ENCODE results near the gene RTL10.

Gene RTL10

GRCh38 chr22:19823191-19823901 lies 31.3 kb downstream of the RTL10 start:
- DNase-seq (ENCODE audit: low read depth in 2 of 2) = no peak

- DNase-seq (ENCODE audit: low read depth in 2 of 2) = no peak
These were observed 32.2 kb downstream of the RTL10 start for GRCh38 chr22:19822301-19823117.

- DNase-seq (ENCODE audit: low read depth in 2 of 2) = no peak
These were observed 33.0 kb downstream of the RTL10 start for GRCh38 chr22:19821523-19822300.

- no peak for DNase-seq (ENCODE audit: low read depth in 2 of 2)
These were observed 33.7 kb downstream of the RTL10 start for GRCh38 chr22:19820880-19821522.

GRCh38 chr22:19819911-19820879 lies 34.5 kb downstream of the RTL10 start:
- DNase-seq (ENCODE audit: low read depth in 2 of 2) = no peak

- DNase-seq (ENCODE audit: low read depth in 2 of 2) = no peak
These were observed 35.3 kb downstream of the RTL10 start for GRCh38 chr22:19819208-19819910.

GRCh38 chr22:19818324-19819207 lies 36.1 kb downstream of the RTL10 start:
- no peak for DNase-seq (ENCODE audit: low read depth in 2 of 2)

GRCh38 chr22:19816372-19817119 lies 38.1 kb downstream of the RTL10 start:
- no peak for DNase-seq (ENCODE audit: low read depth in 2 of 2)

- no peak for DNase-seq (ENCODE audit: low read depth in 2 of 2)
These were observed 38.8 kb downstream of the RTL10 start for GRCh38 chr22:19815823-19816290.

- DNase-seq (ENCODE audit: low read depth in 2 of 2) = no peak
These were observed 39.4 kb downstream of the RTL10 start for GRCh38 chr22:19815093-19815822.

- DNase-seq (ENCODE audit: low read depth in 2 of 2) = no peak
These were observed 40.2 kb downstream of the RTL10 start for GRCh38 chr22:19814428-19814827.

GRCh38 chr22:19812910-19813309 lies 41.8 kb downstream of the RTL10 start:
- DNase-seq (ENCODE audit: low read depth in 2 of 2) = no peak

GRCh38 chr22:19811811-19812771 lies 42.6 kb downstream of the RTL10 start:
- DNase-seq (ENCODE audit: low read depth in 2 of 2) = no peak

GRCh38 chr22:19811211-19811621 lies 43.5 kb downstream of the RTL10 start:
- DNase-seq (ENCODE audit: low read depth in 2 of 2) = no peak

GRCh38 chr22:19810381-19811201 lies 44.1 kb downstream of the RTL10 start:
- no peak for DNase-seq (ENCODE audit: low read depth in 2 of 2)
